MM.1S (cell line): ENCODE data around the gene ARPC1A.

ENCODE experiments used
- DNase-seq: peaks from one replicate; pipeline ENCODE4 v3.0.0-alpha.2; 2015
- H2AFZ ChIP-seq: fragments of 300-600 bp; sonication (generic); 2 replicates; pipeline ENCODE4 v1.6.0; 2016; ENCODE audit warnings: antibody characterized with exemption, low read length
- H3F3A ChIP-seq: fragments of 300-600 bp; sonication (generic); 2 replicates; pipeline ENCODE4 v1.6.1; 2016; ENCODE audit warnings: mild to moderate bottlenecking, antibody characterized with exemption, low read length, moderate library complexity, mixed read lengths; ENCODE audit not compliant: insufficient read depth
- H3K27ac ChIP-seq: fragments of 300-600 bp; sonication (generic); 2 replicates; pipeline ENCODE4 v1.5.1; 2016; ENCODE audit warnings: mild to moderate bottlenecking, low read length
- H3K27me3 ChIP-seq: fragments of 300-600 bp; sonication (generic); replicated peaks from 2 replicates; pipeline ENCODE4 v1.6.0; 2016; ENCODE audit warnings: low read length; ENCODE audit not compliant: insufficient read depth
- H3K36me3 ChIP-seq: fragments of 300-600 bp; sonication (generic); replicated peaks from 2 replicates; pipeline ENCODE4 v1.6.1; 2016; ENCODE audit warnings: mild to moderate bottlenecking, low read length, mixed read lengths; ENCODE audit not compliant: insufficient read depth
- H3K4me1 ChIP-seq: fragments of 300-600 bp; sonication (generic); 2 replicates; pipeline ENCODE4 v1.6.1; 2016; ENCODE audit warnings: low read length, mixed read lengths
- H3K4me2 ChIP-seq: fragments of 300-600 bp; sonication (generic); 2 replicates; pipeline ENCODE4 v1.6.0; 2016; ENCODE audit warnings: low read depth, low read length
- H3K4me3 ChIP-seq: fragments of 300-600 bp; sonication (generic); 2 replicates; pipeline ENCODE4 v1.5.1; 2016; ENCODE audit warnings: low read length, mixed read lengths
- H3K79me2 ChIP-seq: fragments of 300-600 bp; sonication (generic); 2 replicates; pipeline ENCODE4 v1.6.1; 2016; ENCODE audit warnings: mixed run types, low read length, mixed read lengths
- H3K9ac ChIP-seq: fragments of 300-600 bp; sonication (generic); 2 replicates; pipeline ENCODE4 v1.6.1; 2016; ENCODE audit warnings: low read length, mixed read lengths
- H3K9me2 ChIP-seq: fragments of 300-600 bp; sonication (generic); replicated peaks from 2 replicates; pipeline ENCODE4 v1.6.1; 2016; ENCODE audit warnings: mild to moderate bottlenecking, low read length, mixed read lengths; ENCODE audit not compliant: insufficient read depth
- H3K9me3 ChIP-seq: fragments of 300-600 bp; sonication (generic); replicated peaks from 2 replicates; pipeline ENCODE4 v1.6.1; 2016; ENCODE audit warnings: mild to moderate bottlenecking, low read length, mixed read lengths; ENCODE audit not compliant: insufficient read depth
- H4K20me1 ChIP-seq: fragments of 300-600 bp; sonication (generic); 2 replicates; pipeline ENCODE4 v1.6.1; 2016; ENCODE audit warnings: mild to moderate bottlenecking, low read length, moderate library complexity, mixed read lengths; ENCODE audit not compliant: insufficient read depth
- CTCF ChIP-seq: fragments of 300-600 bp; sonication (generic); IDR thresholded peaks from 2 replicates; pipeline ENCODE4 v1.5.1; 2016; ENCODE audit warnings: antibody characterized with exemption, low read length, mixed read lengths
- EZH2 ChIP-seq: fragments of 300-600 bp; sonication (generic); optimal IDR thresholded peaks from 2 replicates; pipeline ENCODE3; 2017; ENCODE audit warnings: low read depth, mild to moderate bottlenecking, antibody characterized with exemption, low read length, mixed read lengths
- EZH2phosphoT487 ChIP-seq: fragments of 300-600 bp; sonication (generic); IDR thresholded peaks from 2 replicates; pipeline ENCODE4 v1.6.1; 2018; ENCODE audit warnings: antibody characterized with exemption, low read length

ARPC1A gene

GRCh38 chr7:99296471-99296870, 29.2 kb upstream of the ARPC1A start:
- Histone ChIP-seq H3K4me3 (no peak overlapping the region), H3K79me2 (no peaks in the 10 kb centered on the region), H3K27me3 (no peaks in the 10 kb centered on the region), H3F3A (no peaks in the 10 kb centered on the region), H3K4me2 (no peak overlapping the region), H3K9me3 (no peaks in the 10 kb centered on the region), H4K20me1 (no peaks in the 10 kb centered on the region), H3K9ac (no peak overlapping the region), H2AFZ (no peak overlapping the region), H3K9me2 (no peaks in the 10 kb centered on the region), H3K27ac (no peak overlapping the region), H3K36me3 (no peaks in the 10 kb centered on the region), H3K4me1 (no peaks in the 10 kb centered on the region)
- TF ChIP-seq EZH2phosphoT487 (no peak), EZH2 (no peak), CTCF (no peak)
- no peak for DNase-seq

- no peak overlapping the region for H2AFZ ChIP-seq
- DNase-seq, result no peak
- H3K9me2 ChIP-seq, result no peaks in the 10 kb centered on the region
- H3K79me2 ChIP-seq, result no peaks in the 10 kb centered on the region
- no peak overlapping the region for H3K4me2 ChIP-seq
- H3K36me3 ChIP-seq, result no peaks in the 10 kb centered on the region
- H3K27ac ChIP-seq, result no peak overlapping the region
- H3K9me3 ChIP-seq, result no peaks in the 10 kb centered on the region
- no peak overlapping the region for H3K9ac ChIP-seq
- H4K20me1 ChIP-seq, result no peaks in the 10 kb centered on the region
- no peaks in the 10 kb centered on the region for H3K27me3 ChIP-seq
- H3K4me1 ChIP-seq, result no peaks in the 10 kb centered on the region
- H3F3A ChIP-seq, result no peaks in the 10 kb centered on the region
- no peak for TF ChIP-seq EZH2phosphoT487
- no peak for TF ChIP-seq CTCF
- no peak for TF ChIP-seq EZH2
- H3K4me3 ChIP-seq, result no peak overlapping the region
Measured at GRCh38 chr7:99301496-99301895, 24.2 kb upstream of the ARPC1A start.

GRCh38 chr7:99305473-99306260, 20.0 kb upstream of the ARPC1A start:
- H3K9me2 ChIP-seq, result no peaks in the 10 kb centered on the region
- H3K36me3 ChIP-seq, result no peaks in the 10 kb centered on the region
- no peak for DNase-seq
- H3F3A ChIP-seq, result no peaks in the 10 kb centered on the region
- no peaks in the 10 kb centered on the region for H3K4me1 ChIP-seq
- no peak overlapping the region for H3K4me2 ChIP-seq
- H3K27ac ChIP-seq, result no peak overlapping the region
- H3K9me3 ChIP-seq, result no peaks in the 10 kb centered on the region
- no peak overlapping the region for H3K4me3 ChIP-seq
- no peaks in the 10 kb centered on the region for H3K27me3 ChIP-seq
- no peaks in the 10 kb centered on the region for H4K20me1 ChIP-seq
- no peaks in the 10 kb centered on the region for H3K79me2 ChIP-seq
- no peak overlapping the region for H3K9ac ChIP-seq
- TF ChIP-seq EZH2phosphoT487, result no peak
- TF ChIP-seq EZH2, result no peak
- H2AFZ ChIP-seq, result no peak overlapping the region

- Histone ChIP-seq H3K9me3 (no peaks in the 10 kb centered on the region), H3K4me3 (no peak overlapping the region), H3K9ac (no peak overlapping the region), H4K20me1 (no peaks in the 10 kb centered on the region), H3K9me2 (no peaks in the 10 kb centered on the region), H3K27me3 (no peaks in the 10 kb centered on the region), H3K4me2 (no peak overlapping the region), H3K79me2 (no peaks in the 10 kb centered on the region), H3K27ac (no peak overlapping the region), H3K4me1 (peaks cover 4% of the 10 kb centered on the region; the same call in 1 of the 2 replicates), H2AFZ (no peak overlapping the region), H3K36me3 (no peaks in the 10 kb centered on the region), H3F3A (no peaks in the 10 kb centered on the region)
- TF ChIP-seq EZH2phosphoT487, result no peak
- no peak for TF ChIP-seq CTCF
- no peak for TF ChIP-seq EZH2
- no peak for DNase-seq
Measured at GRCh38 chr7:99308461-99309074, 17.1 kb upstream of the ARPC1A start.
